ENCODE measurements around the gene ZC3H8. TPM values are rescaled to one million over a fixed set of nuclear protein-coding genes. Genes with fewer than 3 reads are reported as not detected.
"Not testable (repeated sequence)": the region's sequence is repeated elsewhere in the genome, so short reads cannot be mapped to it uniquely, and the experiment has no call there.

ZC3H8 gene
- total RNA-seq = 24.8 TPM

DNA sequence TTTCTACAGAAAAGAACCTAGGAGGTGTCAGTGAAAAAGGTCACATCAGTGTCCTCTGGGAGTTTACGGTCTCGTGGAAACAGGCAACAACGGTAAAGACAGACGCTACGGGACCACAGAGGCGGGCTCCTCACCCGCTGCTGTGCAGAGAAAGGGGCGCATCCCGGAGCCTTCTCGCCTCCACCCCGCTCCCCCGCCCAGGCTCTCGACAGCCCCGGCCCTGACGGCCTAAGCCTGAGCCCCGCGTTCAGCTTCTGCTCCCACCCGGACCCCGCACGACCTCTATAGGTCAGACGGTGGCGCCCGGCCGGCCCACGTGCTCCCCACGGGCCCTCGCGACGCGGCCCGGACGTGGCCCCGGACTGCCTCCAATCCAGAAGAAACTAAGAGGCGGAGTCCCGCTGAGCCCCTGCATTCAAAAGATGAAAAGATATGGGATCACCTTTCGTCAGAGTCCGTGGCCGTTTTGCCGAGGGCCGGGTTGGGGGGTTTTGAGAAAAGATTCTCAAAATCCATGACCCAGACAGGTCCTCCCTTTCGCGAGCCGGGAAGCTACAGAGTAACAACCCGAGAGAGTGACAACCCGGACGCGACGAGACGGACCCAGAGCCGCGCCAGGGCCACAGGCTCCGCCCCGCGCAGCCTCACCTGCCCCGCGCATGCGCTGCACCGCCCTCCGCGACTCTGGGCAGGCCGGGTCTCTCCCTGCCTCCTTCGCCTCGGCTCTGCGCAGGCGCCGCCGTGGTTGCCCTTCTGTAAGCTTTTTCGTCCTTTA is at the start of gene ZC3H8:
Gene ZC3H8, minus strand, starts transcription at position 577 of the 775 bp plus-strand sequence. Its CDS starts 61 bp downstream, at position 516.
- Histone ChIP-seq H3K4me3 (ENCODE audit: low read length) (peak within 1 kb of the TSS; percentile 62), H3K4me1 (ENCODE audit: insufficient read depth, low read length) (peaks cover 32% of the 10 kb centered on the region), H3K27me3 (ENCODE audit: insufficient read depth, low read length) (no peaks in the 10 kb centered on the region), H3K9me3 (ENCODE audit: low read depth, low read length) (no peaks in the 10 kb centered on the region)

DNA sequence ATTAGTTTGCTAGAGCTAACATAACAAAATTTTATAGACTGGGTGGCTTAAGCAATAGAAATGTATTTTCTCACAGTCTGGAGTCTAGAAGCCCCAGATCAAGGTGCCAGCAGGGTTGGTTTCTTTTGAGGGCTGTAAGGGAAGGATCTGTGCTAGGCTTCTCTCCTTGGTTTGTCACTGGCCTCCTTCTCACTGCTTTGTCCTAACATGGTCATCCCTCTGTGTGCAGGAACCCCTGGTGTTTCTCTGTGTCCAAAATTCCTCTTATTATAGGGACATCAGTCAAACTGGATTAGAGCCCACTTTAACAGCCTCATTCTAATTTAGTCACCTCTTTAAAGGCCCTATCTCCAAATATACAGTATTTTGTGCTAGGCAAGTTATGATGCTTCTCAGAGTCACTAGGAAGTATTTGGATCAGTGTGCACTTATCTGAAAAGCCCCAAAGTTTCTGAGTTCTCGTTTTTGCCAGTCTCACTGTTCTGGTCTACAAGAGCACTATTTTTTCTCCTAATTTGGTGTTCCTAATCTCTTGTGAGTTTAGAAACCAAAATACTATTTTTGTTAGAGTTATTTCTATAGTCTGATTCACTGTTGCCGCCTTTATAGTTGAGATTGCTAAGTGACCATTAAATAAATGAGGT is 49.6 kb upstream of the ZC3H8 start:
- Histone ChIP-seq H3K4me3 (ENCODE audit: low read length) (no peak overlapping the region), H3K9me3 (ENCODE audit: low read depth, low read length) (no peaks in the 10 kb centered on the region), H3K27me3 (ENCODE audit: insufficient read depth, low read length) (no peaks in the 10 kb centered on the region), H3K4me1 (ENCODE audit: insufficient read depth, low read length) (no peaks in the 10 kb centered on the region)

DNA sequence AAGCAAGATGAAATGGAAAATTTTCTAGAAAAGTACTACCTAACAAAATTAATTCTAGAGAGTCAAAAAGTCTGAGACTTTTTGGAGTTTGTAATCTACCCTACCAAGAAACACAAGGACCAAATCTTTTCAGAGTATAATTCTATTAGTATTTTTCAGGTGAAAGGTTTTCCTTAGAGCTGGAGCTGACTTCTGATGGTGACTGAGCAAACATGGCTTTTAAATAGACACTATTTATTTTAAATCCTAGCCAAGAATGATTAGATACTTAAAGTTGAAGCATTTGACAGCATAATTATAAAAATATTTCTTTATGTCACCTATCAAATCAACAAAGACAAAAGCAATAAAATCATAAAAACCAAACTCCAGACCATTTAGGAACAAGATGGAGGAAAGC is 47.1 kb upstream of the ZC3H8 start:
- no peak overlapping the region for H3K4me3 ChIP-seq (ENCODE audit: low read length)

DNA sequence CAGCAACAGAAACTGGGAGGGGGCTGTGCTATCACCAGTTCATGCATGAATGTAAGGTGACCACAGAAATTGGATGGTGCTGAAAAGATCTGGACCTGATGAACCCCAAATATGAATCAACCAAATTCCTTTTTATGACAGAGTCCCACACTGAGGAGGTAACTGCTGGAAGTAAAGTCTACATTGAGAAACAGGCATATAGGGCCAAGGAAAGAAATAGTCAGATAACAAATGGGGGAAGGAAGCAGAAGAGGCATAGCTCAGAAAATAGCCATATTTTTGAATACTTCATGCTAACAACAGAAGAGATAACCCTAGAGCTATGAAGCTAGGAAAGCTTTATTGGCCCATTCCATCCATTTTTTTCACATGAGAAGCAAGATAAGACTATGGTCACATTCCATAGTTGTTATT is 46.3 kb upstream of the ZC3H8 start:
- Histone ChIP-seq H3K4me1 (ENCODE audit: insufficient read depth, low read length) (no peaks in the 10 kb centered on the region), H3K9me3 (ENCODE audit: low read depth, low read length) (no peaks in the 10 kb centered on the region), H3K27me3 (ENCODE audit: insufficient read depth, low read length) (no peaks in the 10 kb centered on the region), H3K4me3 (ENCODE audit: low read length) (no peak overlapping the region)

More for the DNA sequence above, 47.1 kb upstream of the ZC3H8 start:
- Histone ChIP-seq H3K9me3 (ENCODE audit: low read depth, low read length) (no peaks in the 10 kb centered on the region), H3K4me1 (ENCODE audit: insufficient read depth, low read length) (no peaks in the 10 kb centered on the region), H3K27me3 (ENCODE audit: insufficient read depth, low read length) (no peaks in the 10 kb centered on the region)

DNA sequence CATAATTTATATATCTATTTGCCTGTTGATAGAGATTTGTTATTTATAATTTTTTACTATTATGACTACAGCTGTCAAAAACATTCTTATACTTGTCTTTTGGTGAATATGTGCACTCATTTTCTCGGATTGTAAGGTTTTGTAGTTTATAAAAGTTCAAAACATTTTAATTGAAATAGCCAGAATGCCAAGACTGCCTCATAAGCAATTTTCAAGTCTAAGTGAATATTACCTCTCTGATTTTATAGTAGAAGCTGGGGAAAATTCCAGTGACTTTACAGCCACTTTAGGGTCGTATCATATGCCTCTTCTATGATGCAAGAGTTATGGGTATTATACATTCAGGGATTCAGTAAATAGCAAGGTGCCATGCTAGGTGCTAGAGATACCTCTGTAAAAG is 41.6 kb upstream of the ZC3H8 start:
- Histone ChIP-seq H3K9me3 (ENCODE audit: low read depth, low read length) (no peaks in the 10 kb centered on the region), H3K4me1 (ENCODE audit: insufficient read depth, low read length) (no peaks in the 10 kb centered on the region), H3K27me3 (ENCODE audit: insufficient read depth, low read length) (no peaks in the 10 kb centered on the region), H3K4me3 (ENCODE audit: low read length) (no peak overlapping the region)

DNA sequence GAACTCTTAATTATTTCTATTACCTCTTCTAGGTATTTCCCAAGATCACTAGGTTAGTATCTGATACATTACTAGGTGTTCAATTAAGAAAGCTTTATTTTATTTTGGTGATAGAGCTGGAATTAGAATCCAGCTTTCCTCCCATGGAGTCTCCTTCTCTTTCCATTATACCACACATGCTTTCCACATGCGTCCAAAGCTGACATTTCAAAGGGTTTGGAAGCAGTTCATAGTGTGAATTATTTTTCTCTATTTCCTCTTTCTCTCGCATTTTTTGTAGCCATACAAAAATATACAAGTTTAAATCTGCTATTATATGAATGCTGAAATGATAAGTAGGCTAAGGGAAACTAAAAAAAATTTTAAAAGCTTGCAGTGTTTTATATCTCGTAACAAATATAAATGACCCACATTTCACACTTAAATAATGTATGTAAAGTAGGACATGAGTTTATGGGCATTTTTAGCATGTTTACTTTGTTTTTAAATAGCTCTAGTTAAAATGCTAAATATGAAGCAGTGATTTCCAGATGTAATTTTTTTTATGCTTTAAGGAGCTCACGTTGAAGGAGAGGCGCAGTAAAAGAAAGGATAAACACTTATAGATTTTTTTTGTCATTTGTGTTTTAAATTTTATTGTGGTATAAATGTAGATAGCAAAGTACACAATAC is 40.7 kb upstream of the ZC3H8 start:
- Histone ChIP-seq H3K4me1 (ENCODE audit: insufficient read depth, low read length) (no peaks in the 10 kb centered on the region), H3K4me3 (ENCODE audit: low read length) (no peak overlapping the region), H3K27me3 (ENCODE audit: insufficient read depth, low read length) (no peaks in the 10 kb centered on the region), H3K9me3 (ENCODE audit: low read depth, low read length) (no peaks in the 10 kb centered on the region)

DNA sequence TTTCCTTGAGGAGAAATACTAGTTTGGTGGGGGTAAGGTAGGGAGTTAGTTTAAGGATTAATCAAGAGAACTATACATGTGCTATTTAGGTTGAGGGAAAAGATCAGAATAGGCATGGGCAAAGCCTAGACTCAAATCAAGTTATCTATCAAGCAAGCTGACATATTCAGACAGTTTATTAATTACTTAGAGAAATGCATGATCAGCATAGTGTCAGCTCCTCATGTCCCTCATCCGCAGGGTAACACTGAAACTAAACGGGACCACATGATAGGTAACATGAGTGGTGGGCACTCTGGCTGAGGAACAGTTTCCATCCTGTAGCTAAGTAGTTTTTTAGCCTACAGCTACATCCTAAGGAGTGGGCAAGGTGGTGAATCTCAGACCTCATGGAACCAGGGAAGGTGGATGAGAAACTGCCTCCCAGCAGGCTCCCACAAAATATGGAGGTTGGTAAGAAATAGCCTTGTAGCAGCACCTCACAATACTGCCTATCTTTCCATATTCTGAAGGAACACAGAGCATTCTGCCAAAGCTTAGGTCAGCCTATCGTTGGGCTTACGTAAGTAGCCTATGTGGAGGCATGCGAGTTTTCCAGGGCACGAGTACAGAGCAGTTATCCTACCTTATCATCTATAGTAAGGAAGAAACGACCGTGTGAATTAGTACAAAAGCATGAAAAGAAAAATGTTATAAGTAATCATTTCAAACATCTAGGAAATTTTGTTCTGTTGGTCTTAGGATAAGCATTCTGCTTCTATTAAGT is 39.0 kb upstream of the ZC3H8 start:
- H3K4me3 ChIP-seq (ENCODE audit: low read length) = no peak overlapping the region
- no peaks in the 10 kb centered on the region for H3K27me3 ChIP-seq (ENCODE audit: insufficient read depth, low read length)
- no peaks in the 10 kb centered on the region for H3K4me1 ChIP-seq (ENCODE audit: insufficient read depth, low read length)
- H3K9me3 ChIP-seq (ENCODE audit: low read depth, low read length) = no peaks in the 10 kb centered on the region

DNA sequence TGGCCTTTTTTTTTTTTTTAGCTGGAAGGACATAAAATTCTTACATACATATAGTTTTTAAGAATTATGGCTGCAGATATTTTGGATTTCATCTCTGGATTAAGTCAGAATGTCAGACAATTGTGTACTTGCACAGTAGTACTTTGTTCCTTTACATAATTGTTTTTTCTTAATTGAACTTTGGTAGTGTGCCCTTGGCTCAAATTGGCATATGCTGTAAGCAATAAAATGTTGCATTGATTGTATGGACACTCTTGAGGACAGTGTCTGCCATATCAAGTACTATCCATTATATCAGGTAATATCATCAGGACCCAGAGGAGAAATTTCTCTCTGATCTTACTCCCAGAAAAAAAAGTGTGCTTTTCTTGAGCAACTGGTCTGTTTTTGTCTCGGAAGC is 35.8 kb upstream of the ZC3H8 start:
- Histone ChIP-seq H3K27me3 (ENCODE audit: insufficient read depth, low read length) (no peaks in the 10 kb centered on the region), H3K9me3 (ENCODE audit: low read depth, low read length) (no peaks in the 10 kb centered on the region), H3K4me3 (ENCODE audit: low read length) (no peak overlapping the region), H3K4me1 (ENCODE audit: insufficient read depth, low read length) (no peaks in the 10 kb centered on the region)

DNA sequence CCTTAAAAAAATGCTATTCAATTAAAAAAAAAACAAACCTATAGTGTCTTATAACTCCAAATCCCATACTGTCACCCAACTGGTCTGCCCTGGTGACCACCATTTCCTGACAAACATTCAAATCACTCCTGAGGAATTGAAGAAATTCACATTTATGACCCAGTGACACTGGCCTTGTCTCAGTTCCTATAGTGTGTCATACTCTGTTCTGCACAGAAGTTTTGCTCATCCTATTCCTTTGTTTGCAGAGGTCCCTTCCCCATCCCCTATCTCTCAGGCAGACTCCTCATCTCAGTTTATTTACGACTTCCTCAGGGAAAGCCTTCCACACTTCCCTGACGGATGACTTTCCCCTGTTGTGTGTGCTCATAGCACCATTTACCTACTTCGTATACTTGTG is 35.2 kb upstream of the ZC3H8 start:
- no peaks in the 10 kb centered on the region for H3K4me1 ChIP-seq (ENCODE audit: insufficient read depth, low read length)
- H3K27me3 ChIP-seq (ENCODE audit: insufficient read depth, low read length) = no peaks in the 10 kb centered on the region
- H3K9me3 ChIP-seq (ENCODE audit: low read depth, low read length) = no peaks in the 10 kb centered on the region
- H3K4me3 ChIP-seq (ENCODE audit: low read length) = no peak overlapping the region

DNA sequence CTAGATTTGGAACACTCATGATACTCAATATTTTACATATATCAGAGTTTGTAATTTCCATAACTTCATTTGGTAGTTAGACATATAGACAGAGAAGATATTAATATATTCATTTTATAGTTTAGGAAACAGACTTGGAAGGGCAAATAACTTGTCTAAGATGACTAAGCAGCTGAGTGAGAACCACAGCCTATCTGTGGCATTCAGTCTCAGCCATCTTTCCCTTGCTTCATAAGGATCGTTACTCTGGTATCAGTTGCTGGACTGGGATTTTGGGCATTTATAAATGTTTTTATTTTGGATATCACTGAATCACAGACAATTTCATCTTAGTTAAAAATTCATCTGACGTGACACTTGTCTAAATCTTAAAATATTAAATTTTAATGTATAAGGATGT is 28.7 kb upstream of the ZC3H8 start:
- H3K9me3 ChIP-seq (ENCODE audit: low read depth, low read length); H3K27me3 ChIP-seq (ENCODE audit: insufficient read depth, low read length); H3K4me3 ChIP-seq (ENCODE audit: low read length); H3K4me1 ChIP-seq (ENCODE audit: insufficient read depth, low read length): not testable (repeated sequence)

DNA sequence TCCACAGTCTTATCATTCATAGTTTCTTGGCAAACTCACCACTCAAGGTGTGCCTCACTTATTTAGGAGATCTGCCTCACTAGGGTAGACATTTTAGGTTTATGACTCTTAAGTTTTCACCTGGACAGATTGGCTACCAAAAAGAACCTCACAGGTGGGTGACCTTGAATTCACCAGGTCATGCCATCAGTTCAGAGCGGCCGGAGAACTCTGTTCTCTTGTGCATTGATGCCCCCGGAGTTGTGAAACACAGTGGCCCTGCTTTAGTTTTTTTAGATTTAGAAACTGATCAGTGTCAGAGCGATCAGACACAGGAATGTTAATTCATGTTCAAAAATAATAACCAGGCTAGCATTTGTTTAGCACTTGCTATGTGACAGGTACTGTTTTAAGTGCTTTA is 27.2 kb upstream of the ZC3H8 start:
- H3K4me1 ChIP-seq (ENCODE audit: insufficient read depth, low read length); H3K9me3 ChIP-seq (ENCODE audit: low read depth, low read length); H3K27me3 ChIP-seq (ENCODE audit: insufficient read depth, low read length); H3K4me3 ChIP-seq (ENCODE audit: low read length): not testable (repeated sequence)

DNA sequence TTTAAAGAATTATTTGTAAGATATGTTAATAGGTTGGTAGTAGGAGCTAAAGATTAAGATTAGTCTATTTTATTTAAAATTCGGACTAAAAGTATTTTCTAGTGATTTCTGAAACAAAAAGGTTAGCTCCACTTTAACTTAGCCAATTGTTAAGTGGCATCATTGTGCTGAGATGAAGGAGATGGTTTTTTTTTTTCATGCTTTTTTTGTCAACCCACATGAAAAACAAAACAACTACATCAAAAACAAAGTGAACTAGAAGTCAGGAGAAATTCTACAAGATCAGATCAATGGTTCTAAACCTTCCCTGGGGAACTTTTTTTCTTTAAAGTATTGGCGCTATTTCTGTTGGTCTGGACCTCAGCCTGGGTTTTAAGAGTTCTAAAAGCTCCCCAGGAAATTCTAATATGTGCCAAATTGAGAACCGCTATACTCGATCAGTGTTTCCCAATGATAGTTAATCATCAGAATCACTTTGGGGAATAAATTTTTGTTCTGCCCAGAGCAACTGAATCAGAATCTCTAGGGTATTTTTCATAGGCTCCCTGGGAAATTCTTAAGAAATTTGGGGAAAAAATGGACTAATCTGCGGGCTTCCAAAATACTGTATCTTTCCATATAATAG is 22.9 kb upstream of the ZC3H8 start:
- H3K9me3 ChIP-seq (ENCODE audit: low read depth, low read length) = no peaks in the 10 kb centered on the region
- H3K4me3 ChIP-seq (ENCODE audit: low read length) = no peak overlapping the region
- no peaks in the 10 kb centered on the region for H3K27me3 ChIP-seq (ENCODE audit: insufficient read depth, low read length)
- H3K4me1 ChIP-seq (ENCODE audit: insufficient read depth, low read length) = peaks cover 4% of the 10 kb centered on the region

DNA sequence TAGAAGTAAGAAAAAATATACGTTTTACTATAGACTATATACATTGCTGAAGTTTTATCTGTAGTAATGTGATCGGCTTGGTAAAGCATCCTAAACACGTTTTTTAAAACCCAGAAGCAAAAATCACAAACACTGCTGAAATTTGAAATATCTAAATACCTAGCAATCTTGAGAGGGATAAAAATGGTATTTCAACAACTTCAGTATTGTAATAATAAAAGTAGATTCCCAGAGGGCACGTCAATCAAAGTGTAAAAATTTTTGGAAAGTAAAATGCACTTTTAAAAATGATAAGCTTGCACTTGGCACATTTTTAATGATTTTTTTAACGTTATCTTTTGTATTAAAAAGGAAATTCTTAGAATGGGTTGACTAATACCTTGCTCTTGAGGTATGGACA is 22.1 kb upstream of the ZC3H8 start:
- Histone ChIP-seq H3K9me3 (ENCODE audit: low read depth, low read length) (no peaks in the 10 kb centered on the region), H3K4me3 (ENCODE audit: low read length) (no peak overlapping the region), H3K4me1 (ENCODE audit: insufficient read depth, low read length) (peaks cover 4% of the 10 kb centered on the region), H3K27me3 (ENCODE audit: insufficient read depth, low read length) (no peaks in the 10 kb centered on the region)

DNA sequence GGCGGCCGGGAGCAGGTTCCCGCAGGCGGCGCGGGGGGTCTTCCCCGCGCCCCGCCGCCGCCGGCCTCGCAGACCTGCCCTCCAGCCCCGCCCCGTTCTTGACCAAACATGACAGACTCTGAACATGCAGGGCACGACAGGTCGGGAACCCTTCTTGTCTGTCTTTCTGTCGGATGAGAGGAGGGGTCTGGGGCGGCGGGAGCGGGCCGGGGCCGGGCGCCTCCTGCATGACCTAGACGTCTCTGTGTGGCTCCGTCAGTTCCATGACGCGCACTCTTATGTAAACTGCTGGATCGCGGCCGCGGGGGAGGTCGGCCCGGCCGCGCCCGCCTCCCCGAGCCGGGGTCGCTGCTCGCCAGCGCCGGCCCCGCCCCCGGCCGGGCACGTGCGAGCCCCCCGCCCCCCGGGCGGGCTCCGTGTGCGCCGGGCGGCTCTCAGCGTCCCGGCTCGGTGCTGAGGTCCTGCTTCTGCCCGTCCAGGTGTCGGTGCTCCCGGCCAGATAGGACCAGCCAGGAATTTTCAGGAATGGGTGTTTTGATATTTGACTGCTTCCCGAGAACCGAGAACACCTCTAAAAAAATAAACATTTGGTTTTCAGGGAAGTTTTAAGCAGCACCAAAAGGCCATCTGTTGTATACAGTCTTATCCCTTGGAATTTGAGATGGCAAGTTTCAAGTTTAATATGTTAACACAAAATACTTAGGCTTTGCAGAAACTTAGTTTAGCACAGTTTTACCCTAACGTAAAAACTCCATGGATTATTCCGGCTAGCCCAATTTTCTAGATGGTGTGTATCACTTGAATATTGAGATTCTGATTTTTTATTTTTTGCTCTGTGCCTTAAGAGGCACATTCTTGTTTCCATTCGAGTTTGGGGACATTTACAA is 21.3 kb upstream of the ZC3H8 start:
- Histone ChIP-seq H3K27me3 (ENCODE audit: insufficient read depth, low read length) (no peaks in the 10 kb centered on the region), H3K4me1 (ENCODE audit: insufficient read depth, low read length) (peaks cover 4% of the 10 kb centered on the region), H3K4me3 (ENCODE audit: low read length) (peak overlapping the region; percentile 100)

More for the DNA sequence above, 21.3 kb upstream of the ZC3H8 start:
- H3K9me3 ChIP-seq (ENCODE audit: low read depth, low read length) = no peaks in the 10 kb centered on the region
